ENCODE data around the gene ZNF593.

- TF ChIP-seq, protein P1, sequence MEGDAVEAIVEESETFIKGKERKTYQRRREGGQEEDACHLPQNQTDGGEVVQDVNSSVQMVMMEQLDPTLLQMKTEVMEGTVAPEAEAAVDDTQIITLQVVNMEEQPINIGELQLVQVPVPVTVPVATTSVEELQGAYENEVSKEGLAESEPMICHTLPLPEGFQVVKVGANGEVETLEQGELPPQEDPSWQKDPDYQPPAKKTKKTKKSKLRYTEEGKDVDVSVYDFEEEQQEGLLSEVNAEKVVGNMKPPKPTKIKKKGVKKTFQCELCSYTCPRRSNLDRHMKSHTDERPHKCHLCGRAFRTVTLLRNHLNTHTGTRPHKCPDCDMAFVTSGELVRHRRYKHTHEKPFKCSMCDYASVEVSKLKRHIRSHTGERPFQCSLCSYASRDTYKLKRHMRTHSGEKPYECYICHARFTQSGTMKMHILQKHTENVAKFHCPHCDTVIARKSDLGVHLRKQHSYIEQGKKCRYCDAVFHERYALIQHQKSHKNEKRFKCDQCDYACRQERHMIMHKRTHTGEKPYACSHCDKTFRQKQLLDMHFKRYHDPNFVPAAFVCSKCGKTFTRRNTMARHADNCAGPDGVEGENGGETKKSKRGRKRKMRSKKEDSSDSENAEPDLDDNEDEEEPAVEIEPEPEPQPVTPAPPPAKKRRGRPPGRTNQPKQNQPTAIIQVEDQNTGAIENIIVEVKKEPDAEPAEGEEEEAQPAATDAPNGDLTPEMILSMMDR (IDR thresholded peaks at IDR 0.05; ENCODE audit: low read depth, low read length): no peak
- no peak for TF ChIP-seq POLR2A (IDR thresholded peaks at IDR 0.05; ENCODE audit: extremely low read depth, insufficient read length)
- TF ChIP-seq, protein P2, sequence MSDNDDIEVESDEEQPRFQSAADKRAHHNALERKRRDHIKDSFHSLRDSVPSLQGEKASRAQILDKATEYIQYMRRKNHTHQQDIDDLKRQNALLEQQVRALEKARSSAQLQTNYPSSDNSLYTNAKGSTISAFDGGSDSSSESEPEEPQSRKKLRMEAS (IDR thresholded peaks at IDR 0.05; ENCODE audit: low read depth, low read length): no peak
These were observed 26.1 kb downstream of the ZNF593 start for GRCh38 chr1:26195805-26196204.

Measured in NB4 (cell line).